DOHH2 (cell line): ENCODE data around the gene EPHB2.

Experiments
- H3F3A ChIP-seq: fragments of 200-600 bp; sonication (generic), shearing (Covaris generic); 2 replicates; pipeline ENCODE4 v1.6.0; 2016; ENCODE audit warnings: antibody characterized with exemption, mild to moderate bottlenecking; ENCODE audit not compliant: control insufficient read depth, insufficient read depth
- H3K27ac ChIP-seq: fragments of 200-600 bp; sonication (generic); 2 replicates; pipeline ENCODE4 v1.5.1; 2014; ENCODE audit warnings: low read depth, mild to moderate bottlenecking, low read length, moderate library complexity
- H3K27me3 ChIP-seq: fragments of 200-600 bp; sonication (generic); 2 replicates; pipeline ENCODE4 v1.6.1; 2014; ENCODE audit warnings: mild to moderate bottlenecking, low read length, mixed read lengths; ENCODE audit not compliant: control insufficient read depth
- H3K36me3 ChIP-seq: fragments of 200-600 bp; sonication (generic); 2 replicates; pipeline ENCODE4 v1.6.1; 2014; ENCODE audit warnings: mild to moderate bottlenecking, low read length, moderate library complexity, mixed read lengths; ENCODE audit not compliant: control insufficient read depth
- H3K4me1 ChIP-seq: fragments of 200-600 bp; sonication (generic); 2 replicates; pipeline ENCODE4 v1.6.1; 2014; ENCODE audit warnings: mild to moderate bottlenecking, low read length, mixed read lengths; ENCODE audit not compliant: control insufficient read depth
- H3K4me2 ChIP-seq: fragments of 200-600 bp; sonication (generic); 2 replicates; pipeline ENCODE4 v1.6.0; 2014; ENCODE audit warnings: mild to moderate bottlenecking, low read length, moderate library complexity
- H3K4me3 ChIP-seq: fragments of 200-600 bp; sonication (generic); 2 replicates; pipeline ENCODE4 v1.5.1; 2014; ENCODE audit warnings: mild to moderate bottlenecking, low read length, mixed read lengths
- H3K79me2 ChIP-seq: fragments of 200-600 bp; sonication (generic); 2 replicates; pipeline ENCODE4 v1.6.1; 2014; ENCODE audit warnings: mild to moderate bottlenecking, low read length, mixed read lengths; ENCODE audit not compliant: control insufficient read depth
- H3K9me2 ChIP-seq: fragments of 200-600 bp; sonication (generic); replicated peaks from 2 replicates; pipeline ENCODE4 v1.6.1; 2014; ENCODE audit warnings: mild to moderate bottlenecking, low read length, mixed read lengths; ENCODE audit not compliant: control insufficient read depth
- H3K9me3 ChIP-seq: fragments of 200-600 bp; sonication (generic); 2 replicates; pipeline ENCODE4 v1.6.1; 2014; ENCODE audit warnings: antibody characterized with exemption, low read length, mixed read lengths; ENCODE audit not compliant: control insufficient read depth, insufficient read depth
- H4K20me1 ChIP-seq: fragments of 200-600 bp; sonication (generic); 2 replicates; pipeline ENCODE4 v1.6.0; 2014; ENCODE audit warnings: low read depth, mild to moderate bottlenecking, antibody characterized with exemption, low read length, moderate library complexity; ENCODE audit not compliant: control insufficient read depth, insufficient read depth
- EZH2phosphoT487 ChIP-seq: fragments of 200-600 bp; sonication (generic); IDR thresholded peaks from 2 replicates; pipeline ENCODE4 v1.6.1; 2017; ENCODE audit warnings: borderline replicate concordance, mild to moderate bottlenecking, antibody characterized with exemption, low read length, moderate library complexity, mixed read lengths
- TF ChIP-seq, protein P1 (sequence below): fragments of 200-600 bp; sonication (generic); IDR thresholded peaks from one replicate; pipeline ENCODE4 v1.5.1; 2014; ENCODE audit warnings: antibody characterized with exemption, mild to moderate bottlenecking, low read depth, low read length; ENCODE audit not compliant: poor library complexity, severe bottlenecking

The EPHB2 gene

DNA sequence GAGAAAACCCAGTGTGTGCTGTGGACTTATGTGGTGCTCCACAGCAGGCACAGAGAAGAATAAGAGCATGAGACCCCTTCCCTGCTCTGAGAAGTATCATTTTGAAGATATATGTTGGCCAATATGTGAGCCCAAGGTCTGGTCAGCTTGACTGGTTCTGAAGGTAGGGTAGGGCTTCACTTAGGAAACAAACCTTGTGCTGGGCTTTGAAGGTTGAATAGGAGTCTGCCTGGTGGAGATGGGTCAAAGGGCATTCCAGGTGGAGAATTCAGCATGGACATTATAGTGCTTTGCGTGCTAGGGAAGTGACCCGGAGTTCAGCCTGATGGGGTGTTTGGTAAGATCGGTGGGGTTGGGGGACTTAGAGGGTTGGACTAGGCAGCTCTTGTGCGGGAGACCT is 99.1 kb downstream of the EPHB2 start:
- Histone ChIP-seq H3K9me2 (no peaks in the 10 kb centered on the region), H3K4me1 (no peaks in the 10 kb centered on the region), H3K79me2 (no peaks in the 10 kb centered on the region), H3K36me3 (no peaks in the 10 kb centered on the region), H3K4me3 (no peak overlapping the region), H3K27ac (no peak overlapping the region), H3K27me3 (no peaks in the 10 kb centered on the region), H3K4me2 (no peak overlapping the region), H3F3A (no peaks in the 10 kb centered on the region), H4K20me1 (no peaks in the 10 kb centered on the region), H3K9me3 (no peaks in the 10 kb centered on the region)
- TF ChIP-seq, protein P1, sequence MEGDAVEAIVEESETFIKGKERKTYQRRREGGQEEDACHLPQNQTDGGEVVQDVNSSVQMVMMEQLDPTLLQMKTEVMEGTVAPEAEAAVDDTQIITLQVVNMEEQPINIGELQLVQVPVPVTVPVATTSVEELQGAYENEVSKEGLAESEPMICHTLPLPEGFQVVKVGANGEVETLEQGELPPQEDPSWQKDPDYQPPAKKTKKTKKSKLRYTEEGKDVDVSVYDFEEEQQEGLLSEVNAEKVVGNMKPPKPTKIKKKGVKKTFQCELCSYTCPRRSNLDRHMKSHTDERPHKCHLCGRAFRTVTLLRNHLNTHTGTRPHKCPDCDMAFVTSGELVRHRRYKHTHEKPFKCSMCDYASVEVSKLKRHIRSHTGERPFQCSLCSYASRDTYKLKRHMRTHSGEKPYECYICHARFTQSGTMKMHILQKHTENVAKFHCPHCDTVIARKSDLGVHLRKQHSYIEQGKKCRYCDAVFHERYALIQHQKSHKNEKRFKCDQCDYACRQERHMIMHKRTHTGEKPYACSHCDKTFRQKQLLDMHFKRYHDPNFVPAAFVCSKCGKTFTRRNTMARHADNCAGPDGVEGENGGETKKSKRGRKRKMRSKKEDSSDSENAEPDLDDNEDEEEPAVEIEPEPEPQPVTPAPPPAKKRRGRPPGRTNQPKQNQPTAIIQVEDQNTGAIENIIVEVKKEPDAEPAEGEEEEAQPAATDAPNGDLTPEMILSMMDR = no peak
- no peak for TF ChIP-seq EZH2phosphoT487

DNA sequence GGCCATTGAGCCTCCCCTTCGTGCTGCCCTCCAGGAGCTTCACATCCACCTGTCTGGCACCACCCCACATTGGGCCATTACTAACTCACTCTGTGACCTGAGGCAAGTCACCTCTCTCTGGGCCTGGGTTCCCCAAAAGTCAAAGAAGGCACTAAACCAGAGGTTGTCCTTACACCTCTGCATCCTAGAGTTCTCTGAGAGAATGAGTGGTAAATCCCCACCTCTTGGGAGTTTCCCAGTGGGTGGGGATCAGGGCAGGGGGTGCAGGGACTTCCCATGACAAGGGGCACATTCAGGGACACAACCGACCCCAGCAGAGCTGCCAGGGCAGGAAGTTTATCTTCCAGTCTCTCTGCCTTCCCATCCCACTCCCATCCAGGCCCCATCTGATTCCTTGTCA is 99.7 kb downstream of the EPHB2 start:
- Histone ChIP-seq H3F3A (no peaks in the 10 kb centered on the region), H3K9me2 (no peaks in the 10 kb centered on the region), H3K4me2 (no peak overlapping the region), H3K36me3 (no peaks in the 10 kb centered on the region), H3K4me1 (no peaks in the 10 kb centered on the region), H3K79me2 (no peaks in the 10 kb centered on the region), H3K4me3 (no peak overlapping the region), H3K27ac (no peak overlapping the region), H4K20me1 (no peaks in the 10 kb centered on the region), H3K9me3 (no peaks in the 10 kb centered on the region), H3K27me3 (no peaks in the 10 kb centered on the region)
- TF ChIP-seq EZH2phosphoT487 = no peak
- TF ChIP-seq, protein P1 = no peak

DNA sequence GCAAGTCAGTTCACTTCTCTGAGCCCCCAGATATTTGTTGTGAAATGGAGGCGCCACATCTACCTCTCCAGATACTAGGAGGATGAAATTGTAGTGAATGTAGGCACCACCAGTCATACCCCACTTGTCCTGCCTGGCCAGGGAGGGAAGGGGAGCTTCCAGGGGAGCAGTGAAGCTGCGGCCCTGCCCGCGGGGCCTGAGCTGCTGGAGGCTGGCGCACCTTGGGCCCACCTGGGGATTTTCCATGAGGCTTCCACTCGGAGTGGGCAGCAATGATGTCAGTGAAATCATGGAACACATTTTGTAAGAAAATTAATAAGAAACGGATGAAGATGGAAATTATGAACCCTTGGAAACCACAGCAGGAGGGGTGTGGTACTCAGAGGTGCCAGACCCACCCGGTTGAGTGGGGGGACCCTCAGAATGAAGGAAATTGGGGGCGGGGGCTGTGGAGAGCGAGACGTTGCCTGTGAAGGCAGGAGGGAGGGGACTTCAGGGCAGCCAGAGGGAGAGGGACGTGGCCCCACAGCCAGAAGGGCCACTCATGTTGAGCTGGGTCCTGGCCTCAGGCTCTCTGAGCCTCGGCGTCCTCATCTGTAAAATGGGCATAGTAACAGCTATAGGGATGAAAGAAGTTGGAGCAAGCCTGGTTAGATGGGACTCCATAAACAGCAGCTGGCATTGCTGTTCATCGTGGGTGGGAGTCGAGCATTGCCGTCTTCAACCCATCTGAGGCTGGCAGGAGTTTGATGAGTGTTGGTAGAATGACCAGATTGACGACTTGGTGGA is 101.6 kb downstream of the EPHB2 start:
- no peaks in the 10 kb centered on the region for H4K20me1 ChIP-seq
- H3K79me2 ChIP-seq = no peaks in the 10 kb centered on the region
- no peak overlapping the region for H3K4me3 ChIP-seq
- TF ChIP-seq EZH2phosphoT487 = no peak
- TF ChIP-seq, protein P1 = no peak
- no peaks in the 10 kb centered on the region for H3K9me2 ChIP-seq
- H3F3A ChIP-seq = no peaks in the 10 kb centered on the region
- H3K4me1 ChIP-seq = no peaks in the 10 kb centered on the region
- H3K4me2 ChIP-seq = no peak overlapping the region
- no peaks in the 10 kb centered on the region for H3K9me3 ChIP-seq
- no peaks in the 10 kb centered on the region for H3K36me3 ChIP-seq
- H3K27ac ChIP-seq = no peak overlapping the region
- H3K27me3 ChIP-seq = no peaks in the 10 kb centered on the region
